GM18526 (cell line): ENCODE data around the gene WDR37.

Source experiments
- POLR2A ChIP-seq: IDR thresholded peaks from 3 replicates; pipeline ENCODE4 v1.6.1; 2011; ENCODE audit not compliant: insufficient read length; ENCODE audit errors: extremely low read depth

Gene WDR37

GRCh38 chr10:1128115-1128514 lies 71.9 kb downstream of the WDR37 start:
- no peak for TF ChIP-seq POLR2A

GRCh38 chr10:1128649-1129048 lies 72.5 kb downstream of the WDR37 start:
- no peak for TF ChIP-seq POLR2A

GRCh38 chr10:1130226-1130625 lies 74.0 kb downstream of the WDR37 start:
- TF ChIP-seq POLR2A: no peak

GRCh38 chr10:1130995-1131790 lies 75.0 kb downstream of the WDR37 start:
- TF ChIP-seq POLR2A: no peak

- TF ChIP-seq POLR2A: no peak
These were observed 76.4 kb downstream of the WDR37 start for GRCh38 chr10:1132584-1132983.

GRCh38 chr10:1133495-1134045 lies 77.4 kb downstream of the WDR37 start:
- TF ChIP-seq POLR2A: no peak

- no peak for TF ChIP-seq POLR2A
These were observed 78.0 kb downstream of the WDR37 start for GRCh38 chr10:1134156-1134555.

GRCh38 chr10:1136268-1136667 lies 80.1 kb downstream of the WDR37 start:
- no peak for TF ChIP-seq POLR2A

- TF ChIP-seq POLR2A: no peak
These were observed 81.4 kb downstream of the WDR37 start for GRCh38 chr10:1137499-1138163.

- no peak for TF ChIP-seq POLR2A
These were observed 82.3 kb downstream of the WDR37 start for GRCh38 chr10:1138529-1138928.

- no peak for TF ChIP-seq POLR2A
These were observed 85.1 kb downstream of the WDR37 start for GRCh38 chr10:1141261-1141660.

GRCh38 chr10:1141701-1142100 lies 85.5 kb downstream of the WDR37 start:
- TF ChIP-seq POLR2A: no peak

- TF ChIP-seq POLR2A: no peak
These were observed 86.4 kb downstream of the WDR37 start for GRCh38 chr10:1142596-1142995.

- no peak for TF ChIP-seq POLR2A
These were observed 91.6 kb downstream of the WDR37 start for GRCh38 chr10:1147810-1148209.

- TF ChIP-seq POLR2A: no peak
These were observed 92.8 kb downstream of the WDR37 start for GRCh38 chr10:1148855-1149605.

GRCh38 chr10:1149793-1150637 lies 93.8 kb downstream of the WDR37 start:
- no peak for TF ChIP-seq POLR2A

GRCh38 chr10:1150638-1150955 lies 94.4 kb downstream of the WDR37 start:
- no peak for TF ChIP-seq POLR2A
